Measurements from ENCODE around the gene ELP1.

DNA sequence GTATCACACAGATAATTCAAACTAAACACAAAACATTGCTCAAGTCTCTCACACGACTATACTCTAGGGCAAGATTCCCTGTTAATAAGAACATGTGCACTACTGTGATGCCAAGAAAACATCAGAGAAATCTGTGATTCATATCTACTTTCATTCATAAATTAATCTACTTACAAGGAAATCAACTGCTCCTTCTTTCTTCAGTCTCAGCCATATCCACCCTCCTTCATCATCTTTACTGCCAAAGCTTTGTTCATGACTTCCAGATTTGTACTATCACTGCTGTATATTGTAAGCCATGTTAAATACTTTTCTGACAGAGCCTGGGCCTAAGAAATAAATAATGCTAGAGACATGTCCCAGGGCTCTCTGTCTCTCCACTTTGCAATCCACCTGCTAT is 44.3 kb upstream of the ELP1 start:
- TF ChIP-seq, protein P1, sequence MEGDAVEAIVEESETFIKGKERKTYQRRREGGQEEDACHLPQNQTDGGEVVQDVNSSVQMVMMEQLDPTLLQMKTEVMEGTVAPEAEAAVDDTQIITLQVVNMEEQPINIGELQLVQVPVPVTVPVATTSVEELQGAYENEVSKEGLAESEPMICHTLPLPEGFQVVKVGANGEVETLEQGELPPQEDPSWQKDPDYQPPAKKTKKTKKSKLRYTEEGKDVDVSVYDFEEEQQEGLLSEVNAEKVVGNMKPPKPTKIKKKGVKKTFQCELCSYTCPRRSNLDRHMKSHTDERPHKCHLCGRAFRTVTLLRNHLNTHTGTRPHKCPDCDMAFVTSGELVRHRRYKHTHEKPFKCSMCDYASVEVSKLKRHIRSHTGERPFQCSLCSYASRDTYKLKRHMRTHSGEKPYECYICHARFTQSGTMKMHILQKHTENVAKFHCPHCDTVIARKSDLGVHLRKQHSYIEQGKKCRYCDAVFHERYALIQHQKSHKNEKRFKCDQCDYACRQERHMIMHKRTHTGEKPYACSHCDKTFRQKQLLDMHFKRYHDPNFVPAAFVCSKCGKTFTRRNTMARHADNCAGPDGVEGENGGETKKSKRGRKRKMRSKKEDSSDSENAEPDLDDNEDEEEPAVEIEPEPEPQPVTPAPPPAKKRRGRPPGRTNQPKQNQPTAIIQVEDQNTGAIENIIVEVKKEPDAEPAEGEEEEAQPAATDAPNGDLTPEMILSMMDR (conservative IDR thresholded peaks at IDR 0.05 in 1 of 2, IDR thresholded peaks at IDR 0.05 in 1 of 2; ENCODE audit: low read depth in 1 of 2, low read length in 2 of 2), result no peak
- no peak for TF ChIP-seq EZH2 (IDR thresholded peaks at IDR 0.05; ENCODE audit: low read length, missing control alignments)

Data from fibroblast of lung (primary cell).